IPS-NIHi7 (cell line): ENCODE data around the gene TNNC1.

Experiments used
- DNase-seq: peaks from one replicate; pipeline ENCODE4 v3.0.0; 2012; ENCODE audit warnings: mixed read lengths; ENCODE audit errors: extremely low spot score

The TNNC1 gene

GRCh38 chr3:52458770-52459545, 5.1 kb upstream of the TNNC1 start:
- DNase-seq, result no peak

- no peak for DNase-seq
These were observed 4.4 kb upstream of the TNNC1 start for GRCh38 chr3:52458031-52458760.

GRCh38 chr3:52456800-52457183, 3.0 kb upstream of the TNNC1 start:
- DNase-seq, result no peak

GRCh38 chr3:52456169-52456799, 2.4 kb upstream of the TNNC1 start:
- peak; percentile 56 for DNase-seq

GRCh38 chr3:52455283-52456168, 1.7 kb upstream of the TNNC1 start, which contains the start of gene NISCH:
Gene NISCH, plus strand, starts transcription at chr3:52455604. Its CDS starts 38 bp downstream, at chr3:52455642.
- DNase-seq, result peak; percentile 94

GRCh38 chr3:52454938-52455282, 1.1 kb upstream of the TNNC1 start:
- DNase-seq, result no peak

- DNase-seq, result no peak
These were observed 553 bp upstream of the TNNC1 start for GRCh38 chr3:52454250-52454937.

GRCh38 chr3:52452570-52453221, 1.1 kb downstream of the TNNC1 start:
- DNase-seq, result no peak

DNA sequence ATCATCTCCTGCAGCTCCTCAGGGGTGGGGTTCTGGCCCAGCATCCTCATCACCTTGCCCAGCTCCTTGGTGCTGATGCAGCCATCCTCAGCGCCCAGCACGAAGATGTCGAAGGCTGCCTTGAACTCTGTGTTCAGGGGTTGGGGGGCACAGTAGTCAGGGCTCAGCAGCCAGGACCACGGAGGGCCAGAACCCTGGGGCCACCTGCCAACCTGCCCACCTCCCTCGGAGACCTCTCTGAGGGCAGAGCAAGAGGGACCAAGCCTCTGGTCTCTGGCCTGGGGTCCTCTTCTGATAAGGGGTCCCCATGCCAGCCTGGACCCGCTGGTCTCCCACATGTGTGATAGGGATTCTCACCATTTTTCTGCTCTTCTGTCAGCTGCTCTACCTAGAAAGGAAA, 1.7 kb downstream of the TNNC1 start:
- DNase-seq, result no peak

- no peak for DNase-seq
These were observed 2.4 kb downstream of the TNNC1 start for GRCh38 chr3:52451237-52452083.

DNA sequence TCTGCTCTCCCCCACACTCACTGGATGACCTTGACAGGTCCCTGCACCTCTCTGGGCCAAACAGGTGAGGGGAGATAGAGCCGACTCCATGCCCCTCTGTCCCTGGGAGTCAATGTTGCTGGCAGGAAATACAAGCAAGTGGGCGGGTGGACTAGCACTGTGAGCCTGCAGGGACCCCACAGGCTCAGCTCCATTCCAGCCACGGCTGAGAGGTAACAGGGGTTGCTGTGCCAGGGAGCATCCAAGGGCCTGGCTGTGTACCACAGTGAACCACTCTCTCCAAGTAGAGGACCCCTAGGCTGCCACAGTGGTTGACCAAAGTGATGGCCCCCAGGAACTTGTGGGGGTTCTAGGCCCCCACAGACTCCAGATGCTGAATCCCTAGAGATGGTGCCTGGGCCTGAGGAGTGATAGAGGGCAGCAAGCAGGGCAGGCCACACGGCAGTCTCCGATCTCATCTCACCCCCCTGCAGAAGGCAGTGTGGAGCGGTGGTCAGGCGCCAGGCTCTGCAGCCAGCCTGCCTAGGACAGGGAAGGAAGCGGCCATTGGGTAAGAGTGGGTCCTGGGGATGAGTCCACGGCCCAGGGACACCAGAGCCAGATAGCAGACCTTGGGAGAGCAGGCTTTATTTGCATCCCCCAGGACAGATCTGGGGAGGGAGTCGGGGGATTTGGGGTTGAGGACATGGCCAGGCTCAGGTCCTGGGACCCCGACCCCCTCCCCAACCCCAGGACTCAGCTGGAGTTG, 3.2 kb downstream of the TNNC1 start:
- no peak for DNase-seq

GRCh38 chr3:52447512-52448355, 6.1 kb downstream of the TNNC1 start:
- DNase-seq, result no peak

DNA sequence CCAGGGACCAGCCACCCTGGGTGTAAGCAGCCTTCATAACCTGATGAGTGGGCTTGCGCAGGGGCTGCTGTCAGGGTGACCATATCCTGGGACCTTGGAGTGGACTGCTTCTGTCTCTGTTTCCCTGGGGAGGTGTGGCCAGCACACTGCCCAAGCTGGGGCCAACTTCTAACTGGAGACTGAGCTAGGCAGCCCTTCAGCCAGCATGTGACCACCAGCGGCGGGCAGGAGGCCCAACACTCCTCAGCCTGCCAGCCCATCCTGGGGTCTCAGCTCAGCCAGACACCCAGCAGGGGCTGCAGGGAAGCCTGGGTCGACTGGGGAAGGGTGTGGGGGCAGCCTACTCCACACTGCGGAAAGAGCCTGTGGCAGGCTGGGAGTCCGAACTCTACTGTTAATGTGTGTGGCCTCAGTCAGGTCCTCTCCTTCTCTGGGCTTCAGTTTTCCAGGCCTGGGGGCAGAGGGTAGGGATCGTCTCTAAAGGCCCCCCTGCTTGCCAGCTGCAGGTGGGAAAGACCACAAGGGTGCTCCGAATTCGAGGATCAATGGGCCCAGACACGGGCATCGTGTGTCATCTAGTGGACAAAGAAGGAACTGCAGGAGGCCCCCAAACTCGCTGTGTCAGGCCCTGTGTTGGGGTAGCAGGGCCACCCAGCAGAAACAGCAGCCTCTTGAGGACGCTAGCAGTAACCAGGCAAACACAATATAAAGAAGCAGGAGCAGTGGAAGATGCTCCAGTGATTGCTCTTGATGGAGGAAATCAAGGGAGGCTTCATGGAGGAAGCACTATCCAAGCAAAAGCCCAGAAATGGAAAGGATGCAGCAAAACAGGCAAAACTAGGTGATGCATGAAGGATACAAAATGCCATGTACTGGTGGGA, 7.0 kb downstream of the TNNC1 start:
- DNase-seq, result peak; percentile 84

DNA sequence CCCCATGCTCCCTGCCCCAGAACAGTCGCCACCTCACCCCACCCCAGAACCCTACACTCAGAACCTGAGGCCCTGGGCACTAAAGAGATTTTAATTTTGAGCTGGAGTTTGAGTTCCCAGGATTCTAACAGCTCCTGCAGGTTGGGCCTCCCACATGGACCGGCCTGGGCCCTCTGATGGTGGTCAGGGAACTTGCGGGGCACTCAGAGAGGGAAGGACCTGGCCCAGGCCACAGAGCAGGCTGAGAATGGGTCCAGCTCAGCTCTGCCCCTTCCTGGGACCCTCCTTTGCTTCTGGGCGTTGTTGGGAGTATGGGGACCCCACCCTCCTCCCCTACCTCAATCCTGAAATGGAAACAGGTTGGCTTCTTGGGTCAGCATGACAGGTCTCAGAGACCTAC, 7.8 kb downstream of the TNNC1 start:
- DNase-seq, result no peak

DNA sequence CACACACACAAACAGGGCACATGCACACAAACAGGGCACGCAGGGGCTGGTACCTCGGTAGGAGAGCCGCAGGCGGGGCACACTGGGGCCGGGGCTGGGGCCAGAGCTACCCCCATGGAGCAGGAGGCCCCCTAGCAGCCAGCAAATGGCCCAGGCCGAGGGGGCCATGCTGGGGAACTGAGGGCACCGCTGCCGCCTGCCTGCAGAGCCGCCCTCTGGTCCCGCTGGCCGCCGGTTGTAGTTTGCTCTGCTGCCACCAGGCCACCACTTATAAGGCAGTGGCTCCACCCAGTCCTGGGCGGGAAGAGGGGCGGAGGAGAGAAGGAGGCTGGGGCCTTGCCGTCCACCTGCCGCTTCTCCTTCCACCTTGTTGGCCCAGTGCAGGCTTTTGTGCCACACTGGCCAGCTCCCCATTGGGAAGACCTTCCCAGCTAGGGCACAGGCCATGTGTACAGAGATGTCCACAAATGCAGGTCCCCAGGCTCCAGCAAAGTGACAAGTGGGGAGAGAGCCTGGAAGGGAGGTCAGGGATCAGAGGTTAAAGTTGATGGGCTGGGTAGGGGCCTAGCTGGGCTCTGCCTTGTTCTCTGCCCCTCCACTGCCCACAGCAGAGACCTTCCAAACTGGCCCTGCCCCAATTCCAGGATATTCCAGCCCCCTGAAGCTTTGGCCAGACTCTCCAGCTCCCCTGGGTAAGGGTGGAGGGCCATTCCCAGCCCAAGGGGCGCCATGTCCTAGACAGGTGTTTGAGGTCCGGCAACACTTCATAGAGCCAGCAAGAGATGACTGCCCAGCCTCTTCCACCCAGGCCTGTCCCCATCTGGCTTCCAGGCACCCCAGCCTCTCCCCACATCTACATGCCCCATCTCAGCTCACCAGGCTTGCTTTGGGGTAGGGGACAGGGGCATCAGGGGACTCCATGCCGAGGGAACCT, 8.7 kb downstream of the TNNC1 start, which contains the start of gene SEMA3G:
SEMA3G (minus strand) TSS at position 244 of the 934 bp plus-strand sequence; CDS start at position 168, 76 bp downstream.
- peak; percentile 90 for DNase-seq
